KBM-7 (cell line): ENCODE measurements around the gene DGAT2.

Experiments
- DNase-seq: peaks from one replicate; pipeline ENCODE4 v3.0.0-alpha.2; 2015
- in situ Hi-C: fragments of 300-500 bp; cut with MboI; formaldehyde crosslinking; loops from 2 replicates; pipeline ENCODE4 v1.14.3; 2020; ENCODE audit warnings: low sequenced_read_pairs, low pct_unique_long_range_greater_than_20kb, mixed read lengths

The DGAT2 gene

GRCh38 chr11:75814677-75815344, 46.2 kb downstream of the DGAT2 start, which contains the start of gene UVRAG:
TSS of gene UVRAG (plus strand) at chr11:75815210. CDS start at chr11:75815408, 198 bp downstream.
- in situ Hi-C loops, result no loop called here
- DNase-seq, result peak; percentile 99

DNA sequence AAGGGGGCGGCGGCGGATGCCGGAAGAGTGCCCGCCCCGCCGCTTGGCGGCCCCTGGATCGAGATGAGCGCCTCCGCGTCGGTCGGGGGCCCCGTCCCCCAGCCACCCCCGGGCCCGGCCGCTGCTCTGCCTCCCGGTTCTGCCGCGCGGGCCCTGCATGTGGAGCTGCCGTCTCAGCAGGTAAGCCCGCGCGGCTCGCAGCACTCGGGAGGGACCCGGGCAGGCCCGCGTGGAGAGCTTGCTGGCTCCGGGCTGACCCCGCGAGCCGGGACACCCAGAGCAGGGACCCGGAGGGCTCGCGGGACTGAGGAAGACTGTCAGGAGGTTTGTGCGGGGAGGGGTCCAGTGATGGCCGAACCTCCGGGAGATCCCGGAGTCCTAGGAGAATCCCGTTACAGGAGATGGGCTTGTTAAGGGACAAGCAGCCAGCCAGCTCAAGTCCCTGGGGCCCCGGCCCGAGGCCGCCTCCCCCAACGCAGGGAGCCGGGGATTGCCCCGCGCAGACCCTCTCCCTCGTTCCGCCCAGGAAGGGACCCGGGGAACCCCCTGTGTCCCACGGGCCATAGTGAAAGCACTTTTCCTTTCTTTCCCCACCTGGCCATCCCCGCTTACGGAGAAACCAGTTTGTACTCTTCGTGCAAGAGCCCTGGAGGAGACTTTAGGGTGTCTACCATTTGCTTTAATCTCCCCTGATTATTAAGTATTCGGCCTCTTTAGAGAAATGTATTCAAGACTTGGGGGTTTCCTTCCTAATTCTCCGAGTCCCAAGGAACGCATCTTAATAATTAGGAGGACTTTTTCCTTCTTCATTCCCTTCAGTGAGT, 47.0 kb downstream of the DGAT2 start:
- peak; percentile 37 for DNase-seq
- in situ Hi-C loops, result no loop called here

DNA sequence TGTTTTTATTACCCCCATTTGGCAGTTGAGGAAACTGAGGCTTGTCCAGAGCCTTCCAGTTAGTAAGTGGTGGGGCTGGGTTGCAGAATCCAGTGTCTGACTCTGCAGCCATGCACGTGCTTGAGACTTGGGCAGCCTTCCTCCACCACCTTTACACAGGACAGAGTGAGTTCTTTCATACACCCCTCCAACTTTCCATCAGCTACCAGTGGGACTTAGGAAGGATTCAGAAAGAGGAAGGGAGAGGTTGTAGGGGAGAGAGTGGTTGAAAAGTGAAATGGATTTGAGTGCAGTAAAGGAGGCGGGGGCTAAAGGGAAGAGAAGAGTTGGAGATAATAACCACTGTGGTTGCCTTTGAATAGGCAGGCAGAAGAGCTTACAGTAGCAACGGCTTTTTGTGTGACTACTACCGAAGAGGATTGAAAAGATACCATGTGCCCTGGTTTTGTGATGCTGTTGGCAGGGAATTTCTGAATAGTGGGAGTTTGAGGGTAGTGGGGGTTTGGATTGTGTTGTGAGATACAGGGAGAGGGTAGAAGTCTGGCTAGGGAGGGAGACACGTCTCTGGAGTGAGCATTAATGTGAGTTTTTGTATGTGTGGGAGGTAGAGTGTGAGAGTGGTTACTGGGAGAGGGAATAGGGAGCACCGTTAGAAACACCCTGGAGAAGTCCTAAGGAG, 48.1 kb downstream of the DGAT2 start:
- in situ Hi-C loops, result no loop called here
- peak; percentile 84 for DNase-seq

DNA sequence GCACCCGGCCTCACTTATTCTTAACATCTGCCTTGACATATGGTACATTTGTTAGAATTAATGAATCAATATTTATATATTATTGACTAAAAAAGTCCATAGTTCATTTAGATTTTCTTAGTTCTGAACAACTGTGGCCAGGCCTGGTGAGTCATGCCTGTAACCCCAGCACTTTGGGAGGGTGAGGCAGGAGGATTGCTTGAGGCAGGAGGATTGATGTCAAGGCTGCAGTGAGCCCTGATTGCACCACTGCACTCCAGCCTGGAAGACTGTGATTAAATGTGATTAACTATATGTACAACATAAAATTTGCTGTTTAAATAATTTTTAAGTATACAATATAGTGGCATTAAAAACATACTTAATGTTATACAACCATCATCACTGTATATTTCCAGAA, 52.1 kb downstream of the DGAT2 start:
- in situ Hi-C loops, result no loop called here
- no peak for DNase-seq

DNA sequence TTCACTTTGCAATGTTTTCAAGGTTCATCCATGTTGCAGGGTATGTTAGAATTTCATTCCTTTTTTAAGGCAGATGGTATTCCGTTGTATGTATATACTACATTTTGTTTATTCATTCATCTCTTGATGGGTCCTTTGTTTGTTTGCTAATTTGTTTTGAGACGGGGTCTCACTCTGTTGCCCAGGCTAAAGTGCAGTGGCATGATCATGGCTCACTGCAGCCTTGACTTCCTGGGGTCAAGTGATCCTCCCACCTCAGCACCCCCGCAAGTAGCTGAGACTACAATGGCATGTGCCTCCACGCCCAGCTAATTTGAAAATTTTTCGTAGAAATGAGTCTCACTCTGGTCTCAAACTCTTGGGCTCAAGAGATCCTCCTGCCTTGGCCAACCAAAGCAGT, 52.6 kb downstream of the DGAT2 start:
- in situ Hi-C loops, result no loop called here

DNA sequence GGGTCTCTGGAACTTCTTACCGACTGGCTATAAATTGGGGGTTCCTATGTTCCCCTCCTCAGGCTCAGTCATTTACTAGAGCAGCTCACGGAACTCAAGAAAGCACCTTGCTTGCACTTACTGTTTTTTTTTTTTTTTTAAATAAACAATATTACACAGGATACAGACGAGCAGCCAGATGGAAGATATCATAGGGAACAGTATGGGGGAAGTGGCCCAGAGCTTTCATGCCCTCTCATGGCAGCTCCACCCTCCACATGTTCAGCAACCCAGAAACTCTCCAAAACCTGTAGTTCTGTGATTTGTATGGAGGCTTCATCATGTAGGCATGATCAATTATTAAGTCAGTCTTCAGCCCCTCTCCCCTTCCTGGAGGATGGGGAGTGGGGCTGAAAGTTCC, 54.0 kb downstream of the DGAT2 start:
- in situ Hi-C loops, result no loop called here
- DNase-seq, result no peak

More for the DNA sequence above, 52.6 kb downstream of the DGAT2 start:
- no peak for DNase-seq

GRCh38 chr11:75823415-75823814, 54.8 kb downstream of the DGAT2 start:
- in situ Hi-C loops, result no loop called here
- DNase-seq, result no peak

GRCh38 chr11:75823946-75824345, 55.4 kb downstream of the DGAT2 start:
- no peak for DNase-seq
- in situ Hi-C loops, result no loop called here

DNA sequence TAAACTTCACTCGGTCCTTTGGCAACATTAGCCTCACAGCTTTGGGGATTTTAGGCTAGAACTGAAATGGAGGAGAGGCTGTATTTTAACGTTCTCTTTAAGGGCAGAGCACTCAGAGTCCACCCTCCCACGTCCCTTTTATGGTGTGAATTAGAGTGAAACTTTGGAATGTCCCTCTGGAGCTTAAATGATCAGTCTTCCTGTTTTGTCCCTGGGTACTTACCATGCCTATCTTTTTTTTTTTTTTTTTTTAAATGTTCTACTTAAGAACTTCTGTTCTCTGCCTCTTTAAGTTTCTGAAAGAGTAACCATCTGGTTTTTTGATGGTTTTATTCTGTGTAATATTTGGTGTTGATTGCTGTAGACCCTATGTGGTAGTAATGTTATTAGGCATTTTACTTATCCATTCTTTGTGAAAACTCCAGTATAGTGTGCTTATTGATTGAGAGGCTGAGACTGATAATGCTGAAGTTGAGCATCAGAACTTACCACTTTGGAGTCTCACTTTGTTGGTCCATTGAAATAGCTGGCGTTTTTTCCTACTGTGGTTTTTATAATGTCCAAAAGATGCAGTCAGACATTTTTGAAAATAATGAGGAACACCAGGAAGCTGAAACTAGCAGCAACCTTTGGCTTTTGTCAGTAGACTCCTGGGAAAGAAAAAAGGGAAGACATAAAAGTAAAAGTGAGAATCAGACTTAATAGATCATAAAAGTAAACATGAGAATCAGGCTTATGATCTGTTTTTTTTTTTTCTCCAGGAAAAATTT, 58.1 kb downstream of the DGAT2 start:
- DNase-seq, result no peak
- in situ Hi-C loops, result no loop called here

DNA sequence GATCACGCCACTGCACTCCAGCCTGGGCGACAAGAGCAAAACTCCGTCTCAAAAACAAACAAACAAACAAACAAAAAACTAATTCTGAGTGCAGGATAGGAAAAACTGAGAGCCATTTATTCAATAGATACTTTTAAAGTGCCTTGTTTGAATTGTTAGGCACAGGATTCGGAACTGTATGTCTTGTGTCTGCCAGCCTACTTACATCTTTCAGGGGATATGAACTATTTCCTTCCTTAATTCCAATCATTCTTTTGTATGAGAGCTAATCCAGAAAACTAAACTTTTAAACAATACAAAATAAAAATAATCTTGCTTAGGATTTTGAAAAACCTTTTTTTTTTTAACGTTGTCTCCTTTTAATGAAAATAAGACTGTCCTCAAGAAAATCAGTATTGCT, 59.0 kb downstream of the DGAT2 start:
- DNase-seq, result no peak

GRCh38 chr11:75831915-75832502, 63.4 kb downstream of the DGAT2 start:
- no peak for DNase-seq
- in situ Hi-C loops, result no loop called here

More for the DNA sequence above, 59.0 kb downstream of the DGAT2 start:
- in situ Hi-C loops, result no loop called here

- in situ Hi-C loops, result no loop called here
- DNase-seq, result no peak
Observed at GRCh38 chr11:75834728-75835127, 66.2 kb downstream of the DGAT2 start.

DNA sequence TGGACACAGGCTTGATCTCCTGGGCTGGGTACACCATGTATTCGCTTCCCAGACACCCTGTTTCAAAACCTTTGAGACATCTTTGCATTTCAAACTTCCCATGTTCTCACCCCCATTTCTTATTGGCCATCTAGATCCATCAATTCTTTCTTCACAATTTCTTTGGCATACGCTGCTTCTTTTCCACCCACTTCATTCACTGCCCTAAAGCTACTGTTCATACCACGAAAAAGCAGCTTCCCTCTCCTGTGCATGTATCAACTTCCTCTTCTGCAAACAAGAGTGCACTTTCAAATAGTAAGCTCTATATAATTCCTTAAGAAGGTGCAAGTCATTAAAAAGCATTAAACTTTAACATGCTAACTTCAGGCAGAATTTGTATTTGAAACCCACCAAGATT, 67.8 kb downstream of the DGAT2 start:
- in situ Hi-C loops, result no loop called here
- peak; percentile 19 for DNase-seq

DNA sequence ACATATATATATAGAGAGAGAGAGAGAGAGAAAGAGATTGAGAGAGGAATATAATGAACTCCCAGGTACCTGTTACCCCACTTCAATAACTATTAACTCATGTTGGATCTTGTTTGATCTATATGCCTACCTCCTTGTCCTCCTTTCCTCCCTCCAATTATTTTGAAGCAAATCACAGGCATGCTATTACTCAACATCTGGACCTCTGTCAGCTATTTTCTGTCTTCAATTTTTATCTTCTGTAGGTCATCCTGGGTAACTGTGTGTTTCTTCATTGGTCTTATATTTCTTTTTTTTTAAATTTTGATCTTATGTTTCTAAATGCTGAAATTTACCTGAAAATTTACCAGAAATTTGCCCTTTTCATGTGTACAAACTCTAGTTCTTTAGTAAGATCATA, 71.3 kb downstream of the DGAT2 start:
- in situ Hi-C loops, result no loop called here
- DNase-seq, result no peak

- no peak for DNase-seq
- in situ Hi-C loops, result no loop called here
Observed at GRCh38 chr11:75840522-75840921, 71.9 kb downstream of the DGAT2 start.

- no peak for DNase-seq
- in situ Hi-C loops, result no loop called here
Observed at GRCh38 chr11:75841739-75842138, 73.2 kb downstream of the DGAT2 start.

DNA sequence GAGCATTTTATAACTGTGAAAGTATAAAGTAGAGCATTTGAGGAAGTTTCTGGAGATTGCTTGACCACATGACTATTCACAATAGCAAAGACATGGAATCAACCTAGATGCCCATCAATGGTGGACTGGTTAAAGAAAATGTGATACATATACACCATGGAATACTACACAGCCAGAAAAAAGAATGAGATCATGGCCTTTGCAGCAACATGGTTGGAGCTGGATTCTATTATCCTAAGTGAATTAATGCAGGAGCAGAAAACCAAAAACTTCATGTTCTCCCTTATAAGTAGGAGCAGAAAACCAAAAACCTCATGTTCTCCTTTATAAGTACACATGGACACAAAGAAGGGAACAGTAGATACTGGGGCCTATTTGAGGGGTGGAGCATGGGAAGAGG, 76.7 kb downstream of the DGAT2 start:
- DNase-seq, result no peak

DNA sequence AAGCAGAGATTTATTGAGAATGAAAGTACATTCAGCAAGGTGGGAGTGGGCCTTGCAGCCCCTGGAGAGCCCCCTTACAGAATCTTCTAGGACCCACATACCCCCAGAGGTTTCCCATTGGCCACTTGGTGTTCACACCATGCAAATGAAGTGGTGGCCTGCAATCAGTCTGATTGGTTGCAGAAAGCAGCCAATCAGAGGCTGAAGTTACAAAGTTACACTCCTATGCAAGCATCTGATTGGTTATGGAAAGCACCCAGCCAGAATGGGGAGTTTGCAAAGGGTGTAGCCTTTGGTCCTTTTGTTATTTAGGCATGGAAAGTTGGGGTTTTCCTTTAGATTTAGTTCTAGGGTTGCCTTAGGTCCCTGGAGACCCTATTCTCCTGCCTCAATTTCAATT, 81.3 kb downstream of the DGAT2 start:
- peak; percentile 14 for DNase-seq
- in situ Hi-C loops, result no loop called here

More for the DNA sequence above, 76.7 kb downstream of the DGAT2 start:
- in situ Hi-C loops, result no loop called here

GRCh38 chr11:75850787-75851186, 82.2 kb downstream of the DGAT2 start:
- peak; percentile 48 for DNase-seq

More at GRCh38 chr11:75850787-75851186, 82.2 kb downstream of the DGAT2 start:
- in situ Hi-C loops, result no loop called here
